Stimulated activated CD8-positive, alpha-beta memory T cell treated with anti-CD3 and anti-CD28 coated beads, Interleukin-7, amount 100 ng/mL, for 48 hours (primary cell): ENCODE measurements around the gene RFX3.

Experiments used
- DNase-seq, 2 donors: peaks; one replicate each; pipeline ENCODE4 v3.0.0-alpha.2; 2020; ENCODE audit warnings: low read depth in 1 of 2; ENCODE audit errors: extremely low read depth in 1 of 2

The RFX3 gene

GRCh38 chr9:3240656-3241268 is 285.0 kb downstream of the RFX3 start:
- DNase-seq = peak; percentile 13 to 37

GRCh38 chr9:3239240-3239639 is 286.6 kb downstream of the RFX3 start:
- DNase-seq = no peak

GRCh38 chr9:3238236-3238635 is 287.6 kb downstream of the RFX3 start:
- no peak for DNase-seq

GRCh38 chr9:3237121-3237520 is 288.7 kb downstream of the RFX3 start:
- no peak for DNase-seq

- DNase-seq = no peak
Measured at GRCh38 chr9:3235497-3235896, 290.3 kb downstream of the RFX3 start.

- DNase-seq = no peak
Measured at GRCh38 chr9:3224931-3225330, 300.9 kb downstream of the RFX3 start.

- DNase-seq = no peak
Measured at GRCh38 chr9:3215658-3216057, 310.1 kb downstream of the RFX3 start.

GRCh38 chr9:3214741-3215140 is 311.1 kb downstream of the RFX3 start:
- no peak for DNase-seq

GRCh38 chr9:3205421-3206095 is 320.2 kb downstream of the RFX3 start:
- no peak for DNase-seq

GRCh38 chr9:3200331-3200774 is 325.4 kb downstream of the RFX3 start:
- no peak for DNase-seq

- no peak for DNase-seq
Measured at GRCh38 chr9:3193791-3194190, 332.0 kb downstream of the RFX3 start.

GRCh38 chr9:3191715-3192114 is 334.1 kb downstream of the RFX3 start:
- DNase-seq = no peak

- no peak for DNase-seq
Measured at GRCh38 chr9:3189113-3189861, 336.5 kb downstream of the RFX3 start.

- DNase-seq = no peak
Measured at GRCh38 chr9:3186751-3187150, 339.1 kb downstream of the RFX3 start.

- DNase-seq = peak; percentile 10 to 34
Measured at GRCh38 chr9:3181049-3181953, 344.5 kb downstream of the RFX3 start.

- no peak for DNase-seq
Measured at GRCh38 chr9:3180696-3181048, 345.1 kb downstream of the RFX3 start.

GRCh38 chr9:3179711-3180110 is 346.1 kb downstream of the RFX3 start:
- no peak for DNase-seq

- DNase-seq = no peak
Measured at GRCh38 chr9:3177936-3178335, 347.9 kb downstream of the RFX3 start.

GRCh38 chr9:3177146-3177761 is 348.5 kb downstream of the RFX3 start:
- no peak for DNase-seq

GRCh38 chr9:3173374-3173773 is 352.4 kb downstream of the RFX3 start:
- DNase-seq = no peak

- no peak for DNase-seq
Measured at GRCh38 chr9:3170819-3171218, 355.0 kb downstream of the RFX3 start.
